OCI-LY1 (cell line): ENCODE results near the gene PIK3C2G.

Source experiments
- CTCF ChIP-seq: fragments of 200-600 bp; sonication (generic), shearing (Covaris generic); IDR thresholded peaks from 2 replicates; pipeline ENCODE4 v1.5.1; 2017; ENCODE audit warnings: mild to moderate bottlenecking, antibody characterized with exemption, low read length, moderate library complexity, mixed read lengths
- EZH2 ChIP-seq: fragments of 200-600 bp; sonication (generic), shearing (Covaris generic); IDR thresholded peaks from 2 replicates; pipeline ENCODE4 v1.8.0; 2017; ENCODE audit warnings: borderline replicate concordance, mixed run types, mild to moderate bottlenecking, antibody characterized with exemption, low read length, moderate library complexity, mixed read lengths

GRCh38 chr12:18646286-18646890, 385.1 kb downstream of the PIK3C2G start:
- no peak for TF ChIP-seq CTCF
- no peak for TF ChIP-seq EZH2
